H1 (cell line): ENCODE results near the gene CORT. TPM values are rescaled to one million over a fixed set of nuclear protein-coding genes. Genes with fewer than 3 reads are reported as not detected.

Experiments used
- CHD7 ChIP-seq: fragments of 300-600 bp; sonication (generic); IDR thresholded peaks from 2 replicates; pipeline ENCODE4 v1.7.1; 2012; ENCODE audit warnings: low read length, moderate library complexity, mild to moderate bottlenecking, inconsistent platforms; ENCODE audit not compliant: insufficient replicate concordance
- SAP30 ChIP-seq: fragments of 300-600 bp; sonication (generic); IDR thresholded peaks from 2 replicates; pipeline ENCODE4 v1.7.1; 2012; ENCODE audit warnings: low read length, moderate library complexity, mild to moderate bottlenecking, inconsistent platforms; ENCODE audit not compliant: insufficient read depth, insufficient replicate concordance
- TAF7 ChIP-seq: optimal IDR thresholded peaks from 2 replicates; pipeline ENCODE3; 2011; ENCODE audit warnings: low read depth, mild to moderate bottlenecking, inconsistent platforms, low read length, moderate library complexity, borderline replicate concordance
- polyA plus RNA-seq, 7 experiments: library from polyadenylated mRNA; depleted of rRNA in 3 of 7; stranded (reverse) in 5 of 7; unstranded in 2 of 7; fragments of >200 nt in 5 of 7; fragments of 200-250 nt in 2 of 7; gene quantifications; 1 replicate in 5 of 7; 2 replicates in 1 of 7; 4 replicates in 1 of 7; pipeline versions ENCODE4 v1.2.1 to v1.2.3, GENCODE V29; 2011 to 2013; ENCODE audit warnings: missing spikeins in 2 of 7, mixed read lengths in 2 of 7
- total RNA-seq: library from RNA; stranded (reverse); fragmentation: NEBNext Ultra II Directional; extraction: Animal tissue kit (Norgen Biotek cat#: 25700); gene quantifications from 2 replicates; pipeline ENCODE4 v1.2.1, GENCODE V29; 2021

The CORT gene
- total and polyA plus RNA-seq, 2 of the 8 experiments (the other 6 are each of a cell fraction or from before 2014, with no cell fraction given) = 0.15 to 0.30 TPM

- TF ChIP-seq CHD7 (no peak), SAP30 (no peak), TAF7 (no peak)
- TF ChIP-seq, all 59 proteins: peak for 0
Measured at GRCh38 chr1:10497109-10497508, 47.3 kb downstream of the CORT start (continued).
